NCI-H2107 treated with DMSO at 0.1 percent for 48 hours (cell line): ENCODE results near the gene PHKA2.
"Not testable (repeated sequence)": the region's sequence is repeated elsewhere in the genome, so short reads cannot be mapped to it uniquely, and the experiment has no call there.

ENCODE experiments used
- DNase-seq: peaks from one replicate; lab custom pipeline; 2025; ENCODE audit not compliant: unreplicated experiment; lab: John Stamatoyannopoulos, UW

The PHKA2 gene

GRCh38 chrX:18872621-18873020, 111.3 kb downstream of the PHKA2 start:
- no peak for DNase-seq

GRCh38 chrX:18871970-18872369, 111.9 kb downstream of the PHKA2 start:
- DNase-seq, result no peak

- DNase-seq, result no peak
Observed at GRCh38 chrX:18871161-18871890, 112.6 kb downstream of the PHKA2 start.

GRCh38 chrX:18864390-18864920, 119.5 kb downstream of the PHKA2 start:
- DNase-seq, result no peak

- no peak for DNase-seq
Observed at GRCh38 chrX:18861511-18861910, 122.4 kb downstream of the PHKA2 start.

- no peak for DNase-seq
Observed at GRCh38 chrX:18856645-18856997, 127.3 kb downstream of the PHKA2 start.

- DNase-seq, result no peak
Observed at GRCh38 chrX:18855919-18856644, 127.8 kb downstream of the PHKA2 start.

GRCh38 chrX:18847901-18848300, 136.0 kb downstream of the PHKA2 start:
- DNase-seq, result not testable (repeated sequence)
